ENCODE data around the gene SLC15A1.

Gene SLC15A1

GRCh38 chr13:98781905-98782304, 29.4 kb upstream of the SLC15A1 start:
- no peak for DNase-seq (ENCODE audit: low read depth)
- no peak overlapping the region for H3K4me3 ChIP-seq (ENCODE audit: low read depth, low read length)

GRCh38 chr13:98781470-98781869, 29.0 kb upstream of the SLC15A1 start:
- no peak overlapping the region for H3K4me3 ChIP-seq (ENCODE audit: low read depth, low read length)
- no peak for DNase-seq (ENCODE audit: low read depth)

GRCh38 chr13:98781045-98781444, 28.6 kb upstream of the SLC15A1 start:
- no peak for DNase-seq (ENCODE audit: low read depth)
- H3K4me3 ChIP-seq (ENCODE audit: low read depth, low read length): no peak overlapping the region

- no peak overlapping the region for H3K4me3 ChIP-seq (ENCODE audit: low read depth, low read length)
- no peak for DNase-seq (ENCODE audit: low read depth)
Observed at GRCh38 chr13:98780451-98780850, 28.0 kb upstream of the SLC15A1 start.

- no peak for DNase-seq (ENCODE audit: low read depth)
Observed at GRCh38 chr13:98779695-98780094, 27.2 kb upstream of the SLC15A1 start.

GRCh38 chr13:98778749-98779148, 26.3 kb upstream of the SLC15A1 start:
- no peak for DNase-seq (ENCODE audit: low read depth)
- no peak overlapping the region for H3K4me3 ChIP-seq (ENCODE audit: low read depth, low read length)

More at GRCh38 chr13:98779695-98780094, 27.2 kb upstream of the SLC15A1 start:
- no peak overlapping the region for H3K4me3 ChIP-seq (ENCODE audit: low read depth, low read length)

GRCh38 chr13:98776644-98777043, 24.2 kb upstream of the SLC15A1 start:
- no peak overlapping the region for H3K4me3 ChIP-seq (ENCODE audit: low read depth, low read length)
- DNase-seq (ENCODE audit: low read depth): no peak

- no peak overlapping the region for H3K4me3 ChIP-seq (ENCODE audit: low read depth, low read length)
- no peak for DNase-seq (ENCODE audit: low read depth)
Observed at GRCh38 chr13:98775844-98776598, 23.5 kb upstream of the SLC15A1 start.

- no peak for DNase-seq (ENCODE audit: low read depth)
- no peak overlapping the region for H3K4me3 ChIP-seq (ENCODE audit: low read depth, low read length)
Observed at GRCh38 chr13:98775386-98775785, 22.9 kb upstream of the SLC15A1 start.

- no peak for DNase-seq (ENCODE audit: low read depth)
- no peak overlapping the region for H3K4me3 ChIP-seq (ENCODE audit: low read depth, low read length)
Observed at GRCh38 chr13:98774776-98775175, 22.3 kb upstream of the SLC15A1 start.

- no peak overlapping the region for H3K4me3 ChIP-seq (ENCODE audit: low read depth, low read length)
- no peak for DNase-seq (ENCODE audit: low read depth)
Observed at GRCh38 chr13:98773921-98774320, 21.4 kb upstream of the SLC15A1 start.

- H3K4me3 ChIP-seq (ENCODE audit: low read depth, low read length): no peak overlapping the region
- DNase-seq (ENCODE audit: low read depth): no peak
Observed at GRCh38 chr13:98772794-98773452, 20.5 kb upstream of the SLC15A1 start.

- H3K4me3 ChIP-seq (ENCODE audit: low read depth, low read length): no peak overlapping the region
- no peak for DNase-seq (ENCODE audit: low read depth)
Observed at GRCh38 chr13:98771838-98772611, 19.6 kb upstream of the SLC15A1 start.

- no peak for DNase-seq (ENCODE audit: low read depth)
- no peak overlapping the region for H3K4me3 ChIP-seq (ENCODE audit: low read depth, low read length)
Observed at GRCh38 chr13:98769736-98770135, 17.3 kb upstream of the SLC15A1 start.

- H3K4me3 ChIP-seq (ENCODE audit: low read depth, low read length): no peak overlapping the region
- DNase-seq (ENCODE audit: low read depth): no peak
Observed at GRCh38 chr13:98768522-98768921, 16.1 kb upstream of the SLC15A1 start.

- no peak overlapping the region for H3K4me3 ChIP-seq (ENCODE audit: low read depth, low read length)
- DNase-seq (ENCODE audit: low read depth): no peak
Observed at GRCh38 chr13:98766697-98767096, 14.2 kb upstream of the SLC15A1 start.

- no peak overlapping the region for H3K4me3 ChIP-seq (ENCODE audit: low read depth, low read length)
- DNase-seq (ENCODE audit: low read depth): no peak
Observed at GRCh38 chr13:98765996-98766519, 13.6 kb upstream of the SLC15A1 start.

GRCh38 chr13:98761986-98762616, 9.6 kb upstream of the SLC15A1 start:
- H3K4me3 ChIP-seq (ENCODE audit: low read depth, low read length): peak overlapping the region; percentile 20
- DNase-seq (ENCODE audit: low read depth): no peak

GRCh38 chr13:98761126-98761985, 8.9 kb upstream of the SLC15A1 start:
- peak overlapping the region; percentile 20 for H3K4me3 ChIP-seq (ENCODE audit: low read depth, low read length)
- DNase-seq (ENCODE audit: low read depth): peak; percentile 55
